Measurements from ENCODE around the gene OR51L1. TPM values are rescaled to one million over a fixed set of nuclear protein-coding genes. Genes with fewer than 3 reads are reported as not detected.

OR51L1 gene
- total RNA-seq, 1 donor from 2014 or later = not detected

DNA sequence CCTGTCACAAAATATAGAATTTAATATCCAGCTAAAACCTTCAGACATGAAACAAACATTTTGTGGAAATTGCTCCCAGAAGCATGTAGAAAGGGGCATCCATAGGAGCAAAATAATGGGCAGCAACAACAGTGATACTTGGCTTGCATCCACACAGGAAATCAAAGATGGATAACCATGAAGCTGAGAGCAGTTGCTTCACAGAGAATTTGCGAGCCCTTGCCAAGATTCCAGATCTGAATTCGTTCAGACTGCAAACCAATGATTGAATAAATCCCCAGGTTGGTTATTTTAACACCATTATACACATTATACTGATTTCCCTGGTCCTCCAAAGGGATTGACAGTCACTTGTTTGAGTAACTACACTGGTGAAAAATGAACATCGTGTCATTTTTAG lies 15.6 kb upstream of the OR51L1 start:
- H3K4me3 ChIP-seq (ENCODE audit: low read depth, low read length) = no peak overlapping the region
- no peak for DNase-seq (ENCODE audit: low read depth)
- no peak for TF ChIP-seq CTCF (conservative IDR thresholded peaks at IDR 0.05; ENCODE audit: low read depth, low read length)

DNA sequence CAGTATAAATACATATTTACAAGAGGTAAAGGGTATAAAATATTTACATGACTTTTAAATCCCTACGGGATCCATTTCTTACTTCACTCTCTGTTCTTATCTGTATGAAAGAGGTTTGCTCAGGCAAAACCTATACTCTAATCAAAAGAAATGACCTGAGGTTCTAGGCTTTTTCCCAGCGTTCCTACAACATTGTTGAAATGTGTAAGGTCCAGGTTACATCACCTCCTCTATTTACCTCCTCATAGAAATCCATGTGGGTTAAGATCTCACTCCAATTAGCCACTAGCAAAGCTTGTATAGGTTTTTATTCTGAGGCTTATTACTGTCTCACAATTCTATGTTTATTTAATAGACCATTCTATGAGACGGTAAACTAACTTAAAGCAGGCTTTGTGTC lies 12.0 kb upstream of the OR51L1 start:
- no peak overlapping the region for H3K4me3 ChIP-seq (ENCODE audit: low read depth, low read length)
- no peak for TF ChIP-seq CTCF (conservative IDR thresholded peaks at IDR 0.05; ENCODE audit: low read depth, low read length)

DNA sequence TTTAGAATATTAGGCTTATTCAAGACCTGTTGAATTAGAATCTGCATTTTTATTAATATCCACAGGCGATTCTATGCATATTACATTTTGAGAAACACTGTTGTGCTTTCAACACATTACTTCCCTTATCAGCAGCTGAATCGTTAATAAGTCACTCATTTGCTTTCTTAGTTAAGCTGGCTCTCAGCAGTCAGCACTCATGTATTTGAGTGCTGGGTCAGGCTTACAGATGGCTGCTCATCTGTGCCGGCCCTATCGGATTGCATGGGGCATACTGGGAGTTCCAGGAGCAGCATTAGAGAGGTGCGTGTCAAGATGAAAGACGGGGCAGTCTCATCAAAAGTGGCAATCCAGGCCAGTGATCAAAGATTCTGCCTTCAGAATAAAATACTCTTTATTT lies 10.8 kb upstream of the OR51L1 start:
- no peak for TF ChIP-seq CTCF (conservative IDR thresholded peaks at IDR 0.05; ENCODE audit: low read depth, low read length)
- no peak overlapping the region for H3K4me3 ChIP-seq (ENCODE audit: low read depth, low read length)
- DNase-seq (ENCODE audit: low read depth) = peak; percentile 72

More for the DNA sequence above, 12.0 kb upstream of the OR51L1 start:
- no peak for DNase-seq (ENCODE audit: low read depth)

GRCh38 chr11:4991060-4991459 lies 3.6 kb upstream of the OR51L1 start:
- no peak overlapping the region for H3K4me3 ChIP-seq (ENCODE audit: low read depth, low read length)
- peak; percentile 81 for TF ChIP-seq CTCF (conservative IDR thresholded peaks at IDR 0.05; ENCODE audit: low read depth, low read length)
- no peak for DNase-seq (ENCODE audit: low read depth)

DNA sequence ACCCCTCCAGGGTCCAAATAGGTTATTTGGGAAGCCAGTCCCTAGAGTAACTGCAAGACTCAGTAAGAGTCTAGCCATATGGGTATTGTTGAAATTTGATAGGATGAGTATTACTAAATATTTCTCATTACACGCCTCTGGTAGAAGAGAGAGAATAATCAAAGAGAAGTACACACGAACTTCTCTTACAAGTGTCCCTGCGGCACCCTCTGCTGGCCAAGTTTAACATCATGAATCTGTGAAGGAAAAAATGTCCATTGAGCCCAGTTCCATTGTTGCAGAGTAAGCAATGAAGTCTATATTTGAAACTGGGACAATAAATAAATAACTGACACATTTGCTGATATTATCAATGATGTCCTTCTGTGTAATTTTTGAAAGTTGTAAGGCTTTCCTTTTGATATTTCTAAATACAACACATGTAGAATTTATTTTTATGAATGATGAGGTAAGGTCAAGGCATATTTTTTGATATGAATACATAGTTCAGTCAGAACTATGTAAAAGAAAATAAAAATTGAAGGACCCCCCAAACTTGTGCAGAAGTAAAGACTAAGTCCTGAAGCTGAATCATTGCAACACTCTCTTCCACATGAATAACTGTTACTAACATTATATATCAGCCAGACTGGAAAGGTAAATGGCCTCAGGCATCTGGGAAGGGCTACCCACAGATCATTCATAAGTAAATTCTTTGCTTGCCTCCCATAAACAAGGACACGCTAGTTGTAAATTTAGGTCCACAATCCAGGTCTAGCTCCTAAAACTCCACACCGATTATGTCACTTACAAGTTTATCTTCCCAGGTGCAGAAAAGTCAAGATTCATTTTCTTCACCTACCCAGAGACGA lies 10.0 kb downstream of the OR51L1 start:
- TF ChIP-seq CTCF (conservative IDR thresholded peaks at IDR 0.05; ENCODE audit: low read depth, low read length) = peak; percentile 83
- H3K4me3 ChIP-seq (ENCODE audit: low read depth, low read length) = no peak overlapping the region
- no peak for DNase-seq (ENCODE audit: low read depth)

DNA sequence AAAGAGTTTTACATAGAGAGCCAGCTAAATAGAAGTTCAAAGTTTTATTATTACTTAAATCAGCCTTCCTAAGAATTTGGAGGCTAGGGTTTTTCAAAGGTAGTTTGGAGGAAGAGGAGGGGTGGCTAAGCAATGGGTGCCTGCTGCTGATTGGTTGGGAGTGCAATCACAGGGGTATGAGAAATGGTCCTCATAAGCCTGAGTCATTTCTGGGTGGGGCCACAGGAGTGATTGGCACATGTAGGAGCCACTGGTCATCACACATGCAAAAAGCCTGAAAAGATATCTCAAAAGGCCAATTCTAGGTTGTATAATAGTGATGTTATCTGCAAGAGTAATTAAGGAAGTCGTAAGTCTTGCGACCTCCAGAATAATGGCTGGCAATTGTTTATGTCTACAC lies 12.9 kb downstream of the OR51L1 start:
- TF ChIP-seq CTCF (conservative IDR thresholded peaks at IDR 0.05; ENCODE audit: low read depth, low read length) = no peak
- no peak for DNase-seq (ENCODE audit: low read depth)
- H3K4me3 ChIP-seq (ENCODE audit: low read depth, low read length) = no peak overlapping the region

DNA sequence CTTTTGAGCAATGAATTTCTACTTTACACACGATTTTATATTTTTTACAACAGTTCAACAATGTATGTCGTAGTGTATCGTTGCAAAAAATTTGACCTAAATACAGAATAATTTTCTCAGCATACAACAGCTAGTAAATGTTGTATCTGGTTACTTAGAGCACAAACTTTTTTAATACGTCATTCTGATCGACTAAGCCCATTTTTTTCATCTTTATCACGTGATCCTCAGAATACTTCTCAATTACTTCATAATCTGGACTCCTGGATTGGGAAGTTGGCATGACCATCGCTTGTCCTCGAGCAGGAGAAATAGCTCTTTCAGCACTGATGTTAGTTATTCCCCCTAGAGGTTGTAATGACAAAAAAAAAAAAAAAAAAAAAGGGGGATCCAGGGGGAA lies 16.6 kb downstream of the OR51L1 start:
- no peak for TF ChIP-seq CTCF (conservative IDR thresholded peaks at IDR 0.05; ENCODE audit: low read depth, low read length)
- no peak for DNase-seq (ENCODE audit: low read depth)
- H3K4me3 ChIP-seq (ENCODE audit: low read depth, low read length) = no peak overlapping the region
